Activated naive CD4-positive, alpha-beta T cell treated with anti-CD3 and anti-CD28 coated beads for 36 hours (primary cell): ENCODE measurements around the gene ANGPTL8. TPM values are rescaled to one million over a fixed set of nuclear protein-coding genes. Genes with fewer than 3 reads are reported as not detected.

Experiments
- CTCF ChIA-PET: fragments of 350-600 bp; sonication (Branson Sonifier 250); formaldehyde crosslinking; loops from one replicate; lab custom pipeline; 2021; ENCODE audit warnings: antibody characterized with exemption; lab: Charles Lee
- DNase-seq: peaks from one replicate; pipeline ENCODE4 v3.0.0-alpha.2; 2020
- H3K27ac Mint-ChIP-seq: one replicate; pipeline ENCODE4 v1.8.0; 2021; ENCODE audit warnings: mild to moderate bottlenecking, mixed read lengths
- H3K27me3 Mint-ChIP-seq: one replicate; pipeline ENCODE4 v1.8.0; 2021; ENCODE audit warnings: low read depth, mixed read lengths
- H3K36me3 Mint-ChIP-seq: one replicate; pipeline ENCODE4 v1.8.0; 2021; ENCODE audit warnings: low read depth, mixed read lengths
- H3K4me1 Mint-ChIP-seq: one replicate; pipeline ENCODE4 v1.8.0; 2021; ENCODE audit warnings: low read depth, mixed read lengths
- H3K4me3 Mint-ChIP-seq: one replicate; pipeline ENCODE4 v1.8.0; 2021; ENCODE audit warnings: mild to moderate bottlenecking, moderate library complexity, mixed read lengths
- H3K9me3 Mint-ChIP-seq: one replicate; pipeline ENCODE4 v1.8.0; 2021; ENCODE audit warnings: mixed read lengths
- intact Hi-C: fragments of 100-400 bp; cut with micrococcal nuclease; formaldehyde crosslinking; loops from one replicate; pipeline ENCODE4 v1.15.1; 2023
- total RNA-seq, 2 experiments: library from RNA; stranded (reverse); gene quantifications; one replicate each; pipeline ENCODE4 v1.2.3, GENCODE V29; 2021

ANGPTL8 gene
- total RNA-seq, 2 experiments from 2014 or later = not detected

DNA sequence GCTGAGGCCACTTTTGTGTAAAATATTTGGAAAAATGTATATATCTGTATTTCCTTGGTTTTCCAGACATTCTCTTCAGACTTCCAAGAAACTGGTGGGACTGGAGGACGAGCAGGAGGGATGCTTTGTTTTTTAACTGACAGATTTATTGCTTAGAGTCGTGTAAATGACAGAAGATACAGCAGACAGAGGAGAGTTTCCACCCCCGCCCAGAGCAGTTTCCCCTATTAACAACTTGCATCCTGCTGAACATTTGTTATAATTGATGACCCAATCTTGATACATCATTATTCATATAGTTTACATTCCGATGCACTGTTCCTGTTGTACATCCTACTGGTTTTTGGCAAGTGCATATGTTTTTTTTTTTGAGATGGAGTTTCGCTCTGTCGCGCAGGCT is 30.0 kb downstream of the ANGPTL8 start:
- intact Hi-C loops = no loop called here
- no peaks in the 10 kb centered on the region for H3K9me3 Mint-ChIP-seq
- H3K4me1 Mint-ChIP-seq = no peaks in the 10 kb centered on the region
- no peaks in the 10 kb centered on the region for H3K36me3 Mint-ChIP-seq
- no peak overlapping the region for H3K4me3 Mint-ChIP-seq
- peaks cover 46% of the 10 kb centered on the region for H3K27me3 Mint-ChIP-seq
- DNase-seq = no peak
- CTCF ChIA-PET = no interaction called here
- H3K27ac Mint-ChIP-seq = no peak overlapping the region

GRCh38 chr19:11273296-11273695 is 33.9 kb downstream of the ANGPTL8 start:
- no peaks in the 10 kb centered on the region for H3K4me1 Mint-ChIP-seq
- CTCF ChIA-PET = interaction anchor here (1.3 kb wide), 1 partner anchor 209 kb away, joined by 3 read pairs; no protein-coding TSS in a partner anchor
- intact Hi-C loops = no loop called here
- no peak overlapping the region for H3K27ac Mint-ChIP-seq
- H3K9me3 Mint-ChIP-seq = peaks cover 2% of the 10 kb centered on the region
- H3K4me3 Mint-ChIP-seq = no peak overlapping the region
- DNase-seq = no peak
- peaks cover 1% of the 10 kb centered on the region for H3K36me3 Mint-ChIP-seq
- peaks cover 40% of the 10 kb centered on the region for H3K27me3 Mint-ChIP-seq

DNA sequence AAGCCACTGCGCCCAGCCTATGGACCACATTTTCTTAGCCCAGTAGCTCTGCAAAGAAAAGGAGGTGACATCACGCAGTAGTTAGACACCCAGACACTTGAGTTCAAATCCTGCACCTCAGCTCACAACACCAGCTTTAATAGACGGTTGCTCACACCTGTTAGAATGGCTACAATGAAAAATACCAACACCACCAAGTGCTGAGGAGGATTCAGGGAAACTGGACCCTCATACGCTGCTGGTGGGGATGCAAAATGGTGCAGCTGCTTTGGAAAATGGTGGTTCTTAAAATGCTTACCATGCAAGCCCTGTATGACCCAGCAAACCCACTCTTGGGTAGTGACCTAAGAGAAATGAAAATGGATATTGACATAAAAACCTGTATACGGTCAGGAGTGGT is 34.6 kb downstream of the ANGPTL8 start:
- no peak overlapping the region for H3K27ac Mint-ChIP-seq
- H3K27me3 Mint-ChIP-seq = peaks cover 34% of the 10 kb centered on the region
- no peak overlapping the region for H3K4me3 Mint-ChIP-seq
- peaks cover 2% of the 10 kb centered on the region for H3K9me3 Mint-ChIP-seq
- H3K4me1 Mint-ChIP-seq = no peaks in the 10 kb centered on the region
- CTCF ChIA-PET = no interaction called here
- intact Hi-C loops = no loop called here
- H3K36me3 Mint-ChIP-seq = peaks cover 1% of the 10 kb centered on the region
- no peak for DNase-seq

- Mint-ChIP-seq H3K27me3 (peaks cover 30% of the 10 kb centered on the region), H3K27ac (no peak overlapping the region), H3K4me1 (peaks cover 2% of the 10 kb centered on the region), H3K36me3 (peaks cover 1% of the 10 kb centered on the region), H3K9me3 (peaks cover 3% of the 10 kb centered on the region), H3K4me3 (no peak overlapping the region)
- CTCF ChIA-PET = no interaction called here
- DNase-seq = no peak
- intact Hi-C loops = no loop called here
Measured at GRCh38 chr19:11274533-11275086, 35.2 kb downstream of the ANGPTL8 start.

- no peak overlapping the region for H3K4me3 Mint-ChIP-seq
- H3K4me1 Mint-ChIP-seq = peaks cover 6% of the 10 kb centered on the region
- CTCF ChIA-PET = interaction anchor here (0.6 to 0.7 kb wide), 2 partner anchors 82 to 126 kb away, joined by 3 to 7 read pairs; no protein-coding TSS in a partner anchor
- intact Hi-C loops = no loop called here
- peaks cover 4% of the 10 kb centered on the region for H3K9me3 Mint-ChIP-seq
- peaks cover 43% of the 10 kb centered on the region for H3K27me3 Mint-ChIP-seq
- no peak overlapping the region for H3K27ac Mint-ChIP-seq
- peaks cover 1% of the 10 kb centered on the region for H3K36me3 Mint-ChIP-seq
- DNase-seq = no peak
Measured at GRCh38 chr19:11278670-11279069, 39.3 kb downstream of the ANGPTL8 start.

GRCh38 chr19:11279505-11280236 is 40.3 kb downstream of the ANGPTL8 start:
- peak overlapping the region; percentile 13 for H3K4me3 Mint-ChIP-seq
- H3K27me3 Mint-ChIP-seq = peaks cover 38% of the 10 kb centered on the region
- DNase-seq = peak; percentile 48
- CTCF ChIA-PET = interaction anchor here (0.6 to 1.2 kb wide), 2 partner anchors 15 to 81 kb away, joined by 6 to 7 read pairs; no protein-coding TSS in a partner anchor
- peaks cover 1% of the 10 kb centered on the region for H3K36me3 Mint-ChIP-seq
- no peak overlapping the region for H3K27ac Mint-ChIP-seq
- peaks cover 4% of the 10 kb centered on the region for H3K9me3 Mint-ChIP-seq
- intact Hi-C loops = no loop called here
- peaks cover 6% of the 10 kb centered on the region for H3K4me1 Mint-ChIP-seq

GRCh38 chr19:11281356-11282049 is 42.1 kb downstream of the ANGPTL8 start:
- CTCF ChIA-PET = no interaction called here
- DNase-seq = no peak
- H3K9me3 Mint-ChIP-seq = peaks cover 4% of the 10 kb centered on the region
- no peak overlapping the region for H3K4me3 Mint-ChIP-seq
- peaks cover 6% of the 10 kb centered on the region for H3K4me1 Mint-ChIP-seq
- peaks cover 1% of the 10 kb centered on the region for H3K36me3 Mint-ChIP-seq
- intact Hi-C loops = no loop called here
- no peak overlapping the region for H3K27ac Mint-ChIP-seq
- peaks cover 34% of the 10 kb centered on the region for H3K27me3 Mint-ChIP-seq

DNA sequence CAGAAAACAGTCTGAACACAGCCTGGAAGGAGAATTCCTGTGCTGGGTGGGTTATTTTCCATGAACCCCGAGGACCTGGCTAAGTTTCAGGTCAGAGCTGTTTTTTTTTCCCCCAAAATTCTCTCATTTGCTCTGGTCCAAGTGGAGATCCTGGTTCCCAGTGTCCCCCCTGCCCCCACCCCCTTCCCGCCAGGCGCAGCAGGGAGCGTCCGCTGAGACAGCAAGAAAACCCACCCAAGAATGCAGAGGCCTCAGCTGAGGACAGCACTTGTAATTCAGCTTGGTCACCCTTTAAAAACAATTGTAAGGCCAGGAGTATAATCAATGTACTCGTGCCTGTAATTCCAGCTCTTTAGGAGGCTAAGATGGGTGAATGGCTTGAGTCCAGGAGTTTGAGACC is 45.1 kb downstream of the ANGPTL8 start:
- Mint-ChIP-seq H3K4me3 (no peak overlapping the region), H3K27ac (no peak overlapping the region), H3K27me3 (peaks cover 29% of the 10 kb centered on the region), H3K36me3 (no peaks in the 10 kb centered on the region), H3K9me3 (peaks cover 2% of the 10 kb centered on the region), H3K4me1 (peaks cover 5% of the 10 kb centered on the region)
- intact Hi-C loops = no loop called here
- CTCF ChIA-PET = no interaction called here
- no peak for DNase-seq

- CTCF ChIA-PET = interaction anchor here (0.7 to 1.2 kb wide), 3 partner anchors 36 to 342 kb away, joined by 3 to 7 read pairs (median 4); no protein-coding TSS in a partner anchor
- peak; percentile 13 for DNase-seq
- H3K27me3 Mint-ChIP-seq = peaks cover 23% of the 10 kb centered on the region
Measured at GRCh38 chr19:11286312-11286974, 47.0 kb downstream of the ANGPTL8 start.

DNA sequence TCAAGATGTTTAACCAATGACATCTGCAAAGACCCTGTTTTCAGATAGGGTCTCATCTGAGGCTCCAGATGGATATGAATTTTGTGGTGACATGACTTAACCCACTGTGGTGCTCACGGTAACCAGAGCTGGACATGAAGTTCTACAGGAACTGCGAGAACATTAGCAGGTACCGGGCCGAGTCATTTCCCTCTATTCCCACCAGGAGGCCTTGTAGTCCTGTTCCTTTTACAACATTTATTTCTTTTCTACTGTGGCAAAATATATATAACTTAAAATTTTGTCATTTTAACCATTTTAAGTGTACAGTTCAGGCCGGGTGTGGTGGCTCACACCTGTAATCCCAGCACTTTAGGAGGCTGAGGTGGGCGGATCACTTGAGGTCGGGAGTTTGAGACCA is 48.9 kb downstream of the ANGPTL8 start:
- intact Hi-C loops = no loop called here
- no peaks in the 10 kb centered on the region for H3K36me3 Mint-ChIP-seq
- peaks cover 16% of the 10 kb centered on the region for H3K27me3 Mint-ChIP-seq
- no peak for DNase-seq
- H3K4me1 Mint-ChIP-seq = peaks cover 2% of the 10 kb centered on the region
- H3K4me3 Mint-ChIP-seq = no peak overlapping the region
- H3K27ac Mint-ChIP-seq = no peak overlapping the region
- H3K9me3 Mint-ChIP-seq = no peaks in the 10 kb centered on the region
- CTCF ChIA-PET = interaction anchor here (0.7 kb wide), 1 partner anchor 114 kb away, joined by 4 read pairs; no protein-coding TSS in a partner anchor

More at GRCh38 chr19:11286312-11286974, 47.0 kb downstream of the ANGPTL8 start:
- no peak overlapping the region for H3K27ac Mint-ChIP-seq
- H3K36me3 Mint-ChIP-seq = no peaks in the 10 kb centered on the region
- H3K4me1 Mint-ChIP-seq = no peaks in the 10 kb centered on the region
- H3K4me3 Mint-ChIP-seq = no peak overlapping the region
- H3K9me3 Mint-ChIP-seq = no peaks in the 10 kb centered on the region
- intact Hi-C loops = no loop called here

- Mint-ChIP-seq H3K27me3 (peaks cover 14% of the 10 kb centered on the region), H3K27ac (no peak overlapping the region), H3K36me3 (no peaks in the 10 kb centered on the region), H3K4me3 (no peak overlapping the region), H3K4me1 (peaks cover 9% of the 10 kb centered on the region), H3K9me3 (no peaks in the 10 kb centered on the region)
- CTCF ChIA-PET = interaction anchor here (0.7 to 1.2 kb wide), 3 partner anchors 117 to 349 kb away, joined by 3 read pairs; no protein-coding TSS in a partner anchor
- DNase-seq = no peak
- intact Hi-C loops = loop anchor here (5.0 kb wide), 1 partner anchor 297 kb away; no protein-coding TSS in a partner anchor
Measured at GRCh38 chr19:11290256-11290655, 50.8 kb downstream of the ANGPTL8 start.

DNA sequence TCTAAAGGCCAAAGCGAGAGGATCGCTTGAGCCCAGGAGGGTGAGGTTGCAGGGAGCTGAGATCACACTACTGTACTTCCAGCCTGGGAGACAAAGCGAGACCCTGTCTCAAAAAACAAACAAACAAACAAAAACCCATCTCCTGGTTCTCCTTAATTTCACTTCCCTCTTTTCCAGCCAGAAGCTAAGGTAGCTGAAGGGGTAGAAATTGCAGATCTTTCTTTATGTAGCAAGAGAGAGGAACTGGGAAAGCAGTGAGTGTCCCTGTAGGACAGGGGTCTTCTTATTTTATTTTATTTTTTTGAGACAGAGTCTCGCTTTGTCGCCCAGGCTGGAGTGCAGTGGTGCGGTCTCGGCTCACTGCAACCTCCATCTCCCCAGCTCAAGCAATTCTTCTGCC is 52.0 kb downstream of the ANGPTL8 start:
- Mint-ChIP-seq H3K9me3 (no peaks in the 10 kb centered on the region), H3K36me3 (no peaks in the 10 kb centered on the region), H3K4me3 (no peak overlapping the region), H3K27ac (no peak overlapping the region), H3K4me1 (peaks cover 9% of the 10 kb centered on the region), H3K27me3 (peaks cover 13% of the 10 kb centered on the region)
- CTCF ChIA-PET = interaction anchor here (1.3 kb wide), 1 partner anchor 245 kb away, joined by 3 read pairs; no protein-coding TSS in a partner anchor
- intact Hi-C loops = loop anchor here (5.0 kb wide), 1 partner anchor 296 kb away; no protein-coding TSS in a partner anchor
- no peak for DNase-seq
